ENCODE data around the gene GRIP2.

GRIP2 gene

DNA sequence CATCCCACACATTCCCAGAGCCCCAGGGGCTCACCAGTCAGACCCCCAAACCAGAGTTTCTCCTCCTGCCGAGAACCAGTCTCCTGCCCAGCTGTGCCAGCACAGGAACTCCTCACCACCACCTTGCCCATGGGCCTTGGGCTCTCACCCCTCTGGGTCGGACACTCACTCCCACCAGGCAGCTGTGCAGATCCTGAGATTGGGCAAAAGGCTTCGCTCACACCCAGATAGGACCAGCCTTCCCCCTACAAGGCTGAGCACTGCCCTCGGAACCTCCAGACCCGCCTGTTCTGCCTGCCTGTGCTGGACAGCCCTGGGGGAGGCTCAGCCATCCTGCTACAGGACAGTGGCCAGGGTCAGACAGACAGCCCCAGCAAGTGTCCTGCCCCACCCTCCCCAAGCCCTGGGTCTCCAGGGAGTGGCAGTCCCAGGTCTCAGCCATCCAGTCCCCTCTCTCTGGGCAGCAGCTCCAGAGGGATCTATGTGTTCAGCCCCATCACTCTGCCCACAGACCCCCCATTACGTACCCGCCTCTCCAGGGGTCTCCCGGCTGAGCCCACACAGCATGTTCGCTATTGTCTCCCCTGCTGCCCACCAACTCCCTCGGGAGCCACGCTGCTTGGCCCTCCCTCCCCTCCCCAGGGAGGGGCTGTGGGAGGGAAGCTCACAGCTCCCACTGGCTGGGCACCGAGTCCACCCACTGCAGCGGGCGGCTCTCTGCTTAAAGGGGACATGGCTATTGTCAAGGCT is at the start of gene GRIP2:
Gene GRIP2 (minus strand): TSS at position 601 of the 750 bp plus-strand sequence. CDS start 34 bp downstream, at position 567.
- DNase-seq (ENCODE audit: low read depth in 1 of 2, low spot score in 1 of 2), result no peak

DNA sequence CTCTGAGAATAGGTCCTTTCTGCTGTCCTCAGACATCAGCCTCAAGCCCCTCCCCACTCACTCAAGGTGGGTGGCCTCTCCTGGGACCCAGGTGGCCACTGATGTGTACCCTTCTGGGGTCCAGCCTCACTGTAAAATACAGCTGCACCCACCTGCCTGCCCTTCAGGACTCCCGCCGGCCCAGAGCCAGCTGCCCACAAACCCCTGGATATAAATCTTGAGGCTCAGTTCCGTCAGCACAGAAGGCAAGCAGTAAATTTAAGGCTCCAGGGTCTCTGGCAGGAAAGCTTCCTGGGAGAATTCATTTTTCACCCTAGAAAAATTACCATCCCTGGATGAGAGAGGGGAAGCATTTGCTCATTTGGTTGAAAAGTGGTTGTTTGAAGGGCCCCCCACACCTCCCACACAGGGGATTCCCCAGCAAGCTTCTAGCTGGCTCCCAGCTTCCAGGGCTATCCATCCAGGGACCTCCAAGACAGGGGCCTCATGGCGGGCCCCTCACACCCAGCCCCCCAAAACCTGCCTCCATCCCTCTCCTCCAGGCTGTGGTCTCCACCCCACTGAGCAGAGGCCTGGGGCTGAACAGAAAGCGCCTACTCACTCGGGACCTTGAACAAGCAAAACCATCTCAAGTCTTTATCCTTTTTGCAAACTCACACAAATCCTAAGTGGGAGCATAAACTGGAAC is 48.4 kb upstream of the GRIP2 start:
- no peak for DNase-seq (ENCODE audit: low read depth in 1 of 2, low spot score in 1 of 2)

DNA sequence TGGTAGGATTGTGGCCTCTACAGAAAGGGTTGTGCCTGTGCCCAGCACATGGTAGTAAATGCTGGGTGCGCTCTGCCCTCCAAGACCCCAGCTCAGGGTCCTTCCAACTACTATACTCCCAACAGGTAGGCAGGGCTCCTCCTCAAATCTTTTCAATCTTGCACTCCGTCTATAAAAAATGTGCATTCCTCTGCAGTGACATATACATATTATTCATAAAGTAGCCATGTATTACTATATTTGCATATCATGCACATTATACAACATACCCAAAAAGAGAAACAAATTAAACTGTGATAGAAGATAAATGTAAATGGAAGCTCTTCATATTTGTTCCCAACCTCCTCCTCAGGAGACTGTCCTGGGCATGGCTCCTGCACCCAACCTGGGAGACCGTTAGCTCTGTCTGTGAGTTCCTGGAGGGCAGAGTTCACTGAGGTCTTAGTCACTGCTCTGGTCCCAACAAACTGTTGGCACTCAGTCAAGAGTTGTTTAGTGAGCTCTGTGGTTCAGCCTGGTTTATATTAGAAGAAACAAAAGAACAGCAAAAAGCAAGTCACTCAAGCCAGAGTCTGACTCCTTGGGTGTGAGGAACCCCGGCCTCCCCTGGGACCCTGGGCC is 47.7 kb upstream of the GRIP2 start:
- DNase-seq (ENCODE audit: low read depth in 1 of 2, low spot score in 1 of 2), result no peak

DNA sequence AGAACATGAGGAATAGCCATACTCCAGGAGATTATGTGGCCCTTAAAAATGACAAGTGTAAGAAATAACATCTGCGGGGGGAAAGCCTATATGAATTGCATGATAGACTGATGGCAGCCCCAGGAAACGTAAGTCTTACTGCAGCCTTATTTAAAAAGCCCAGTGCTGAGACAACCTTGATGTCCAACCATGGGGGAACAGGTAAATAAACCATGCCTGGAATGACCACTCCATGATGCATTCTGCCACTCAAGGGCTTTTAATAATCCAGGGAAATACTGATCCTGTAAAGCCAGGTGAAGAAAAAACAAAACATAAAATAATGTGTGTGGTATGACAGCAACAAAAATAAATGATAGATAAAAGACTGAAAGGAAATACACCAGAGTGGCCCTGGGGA is 46.5 kb upstream of the GRIP2 start:
- DNase-seq (ENCODE audit: low read depth in 1 of 2, low spot score in 1 of 2), result no peak

DNA sequence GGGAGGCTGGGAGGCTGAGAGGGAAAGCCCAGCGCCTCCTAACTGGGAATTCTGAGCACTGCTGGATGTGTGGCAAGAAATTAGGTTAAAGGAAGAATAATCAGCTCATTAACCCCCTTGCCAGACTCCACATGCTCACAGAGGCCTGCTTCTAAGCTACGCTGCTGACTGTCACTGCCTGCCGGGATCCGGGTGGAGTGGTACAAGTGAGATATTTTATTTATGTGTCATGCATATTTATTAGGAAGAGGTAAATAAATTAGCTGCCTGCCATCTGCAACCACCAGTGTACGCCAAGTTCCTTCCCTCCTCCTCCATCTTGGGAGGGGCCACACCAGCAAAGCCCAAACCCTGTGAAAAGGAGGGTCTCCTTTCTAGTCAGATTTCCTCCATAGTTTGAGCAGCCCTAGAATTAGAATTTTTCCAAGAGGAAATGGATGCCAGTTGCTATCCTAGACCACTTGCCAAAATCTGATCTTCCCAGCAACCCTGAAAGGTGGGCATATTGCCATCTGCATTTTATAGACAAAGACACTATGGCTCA is 43.5 kb upstream of the GRIP2 start:
- no peak for DNase-seq (ENCODE audit: low read depth in 1 of 2, low spot score in 1 of 2)

DNA sequence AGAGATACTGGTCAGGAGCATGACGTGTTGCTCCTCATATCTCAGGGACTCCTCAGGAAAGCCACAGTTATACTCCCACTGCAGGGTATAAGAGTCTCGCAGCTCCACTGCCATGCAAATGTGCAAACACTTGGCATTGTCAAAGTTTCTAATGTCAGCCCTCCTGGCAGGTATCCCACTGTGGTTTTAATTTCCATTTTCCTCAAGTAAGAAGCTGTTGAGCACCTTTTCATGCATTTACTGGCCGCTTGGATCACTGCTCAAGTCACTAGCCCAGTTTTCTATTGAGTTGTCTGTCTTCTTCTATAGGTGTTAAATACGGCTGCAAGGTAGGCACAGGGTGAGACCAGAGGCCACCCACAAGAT is 41.9 kb upstream of the GRIP2 start:
- no peak for DNase-seq (ENCODE audit: low read depth in 1 of 2, low spot score in 1 of 2)

DNA sequence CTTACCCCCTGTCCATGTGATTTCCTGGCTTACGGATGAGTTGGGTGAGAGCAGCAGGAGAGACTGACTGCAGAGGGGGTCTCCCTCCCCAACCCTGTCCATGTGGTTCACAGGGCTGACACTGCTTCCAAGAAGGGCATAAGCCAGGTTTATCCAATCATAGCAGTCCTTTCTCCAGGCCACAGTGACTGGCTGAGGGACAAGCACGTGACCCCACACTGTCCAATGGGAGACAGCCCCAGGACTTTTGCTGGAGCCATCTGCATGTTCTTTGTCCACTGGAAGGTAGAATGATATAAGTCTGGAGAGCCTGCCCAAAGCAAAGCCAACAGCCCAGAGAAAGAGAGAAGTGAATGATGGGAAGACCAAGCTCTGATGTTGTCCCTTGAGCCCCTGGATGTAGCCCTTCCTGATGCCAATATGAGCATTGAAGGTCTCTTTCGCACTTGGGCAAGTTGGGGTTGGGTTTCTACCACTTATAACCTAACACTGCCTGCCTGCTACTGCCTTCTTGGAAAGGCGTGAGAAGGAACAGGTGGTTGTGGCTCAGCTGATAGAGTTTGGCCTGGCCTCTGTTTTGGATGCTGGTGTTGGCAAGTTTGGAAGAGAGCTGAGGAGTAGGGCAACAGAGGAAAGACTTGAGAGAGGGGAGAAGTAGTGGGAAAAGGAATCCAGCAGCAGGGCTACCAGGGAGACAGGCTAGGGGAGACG is 41.3 kb upstream of the GRIP2 start:
- no peak for DNase-seq (ENCODE audit: low read depth in 1 of 2, low spot score in 1 of 2)

DNA sequence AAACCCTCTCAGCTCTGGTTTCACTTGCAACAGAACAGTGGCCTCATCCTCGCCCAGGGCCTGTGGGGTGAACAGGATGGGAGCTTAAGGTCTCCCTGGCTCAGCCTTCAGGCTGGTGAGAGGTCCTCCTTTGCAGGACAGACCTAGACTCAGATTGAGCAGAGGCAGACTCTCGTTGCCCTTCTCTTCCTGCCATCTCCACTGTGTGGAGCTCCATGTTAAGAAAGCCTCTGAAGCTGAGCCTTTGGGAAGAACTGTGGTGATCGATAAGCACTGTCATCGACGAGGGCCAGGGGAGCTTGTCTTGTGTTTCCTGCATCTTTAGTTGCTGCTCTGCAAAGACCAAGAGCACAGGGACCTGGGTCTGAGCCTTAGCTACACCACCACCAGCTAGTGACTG is 37.8 kb upstream of the GRIP2 start:
- no peak for DNase-seq (ENCODE audit: low read depth in 1 of 2, low spot score in 1 of 2)

DNA sequence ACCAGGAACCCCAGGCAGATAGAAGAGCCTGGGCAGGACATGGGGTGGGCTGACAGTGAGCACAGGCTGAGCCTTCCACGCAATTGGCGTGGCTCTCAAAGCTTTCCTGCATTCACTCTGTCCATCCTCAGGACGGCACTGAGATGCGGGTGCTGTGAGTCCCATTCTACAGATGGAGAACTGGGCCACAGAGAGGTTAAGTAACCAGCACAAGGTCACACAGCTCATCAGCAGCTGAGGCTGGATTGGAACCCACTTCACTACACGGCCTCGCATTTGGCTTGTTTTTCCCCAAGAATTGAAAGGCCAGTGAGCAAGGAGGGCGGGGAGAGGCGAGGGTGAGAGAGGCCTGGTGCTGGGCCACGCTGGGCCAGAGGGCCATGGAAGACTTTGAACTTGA is 36.0 kb upstream of the GRIP2 start:
- no peak for DNase-seq (ENCODE audit: low read depth in 1 of 2, low spot score in 1 of 2)

DNA sequence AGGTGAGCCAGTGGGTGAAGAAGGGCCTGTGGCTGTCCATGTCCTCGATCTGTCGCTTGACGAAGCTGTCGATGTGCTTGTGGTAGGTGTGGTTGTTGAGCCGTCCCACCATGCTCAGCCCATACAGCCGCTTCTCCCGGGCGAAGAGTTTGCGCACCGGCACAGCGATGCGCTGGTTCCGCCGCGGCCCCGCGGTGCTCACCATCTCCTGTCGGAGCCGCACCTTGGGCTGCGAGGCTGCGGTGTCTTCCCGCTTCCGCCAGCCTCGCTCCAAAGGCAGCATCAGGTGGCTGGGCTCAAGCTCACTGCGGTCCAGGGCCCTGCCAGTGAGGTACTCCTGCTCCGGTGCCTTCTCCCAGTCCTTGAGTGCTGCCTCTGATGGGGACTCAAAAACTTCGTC is 34.0 kb upstream of the GRIP2 start:
- no peak for DNase-seq (ENCODE audit: low read depth in 1 of 2, low spot score in 1 of 2)

DNA sequence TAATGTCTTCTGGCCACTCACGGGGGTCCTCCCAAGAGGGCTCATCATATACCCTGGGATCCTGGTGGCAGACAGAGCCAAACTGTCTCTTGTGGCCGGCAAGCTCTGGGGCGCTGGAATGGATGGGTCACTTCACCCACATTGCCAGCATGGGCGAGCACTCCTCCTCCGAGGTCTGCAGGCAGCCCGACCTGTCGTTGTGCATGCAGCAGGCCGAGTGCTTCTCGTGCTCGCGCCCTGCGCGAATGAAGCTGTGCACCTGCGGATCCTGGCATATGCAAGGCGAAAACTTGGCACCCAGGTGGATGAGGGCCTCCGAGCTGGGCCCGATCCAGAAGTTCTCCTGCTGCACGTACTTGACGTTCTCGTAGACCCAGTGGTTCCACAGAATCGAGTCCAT is 33.6 kb upstream of the GRIP2 start:
- no peak for DNase-seq (ENCODE audit: low read depth in 1 of 2, low spot score in 1 of 2)

DNA sequence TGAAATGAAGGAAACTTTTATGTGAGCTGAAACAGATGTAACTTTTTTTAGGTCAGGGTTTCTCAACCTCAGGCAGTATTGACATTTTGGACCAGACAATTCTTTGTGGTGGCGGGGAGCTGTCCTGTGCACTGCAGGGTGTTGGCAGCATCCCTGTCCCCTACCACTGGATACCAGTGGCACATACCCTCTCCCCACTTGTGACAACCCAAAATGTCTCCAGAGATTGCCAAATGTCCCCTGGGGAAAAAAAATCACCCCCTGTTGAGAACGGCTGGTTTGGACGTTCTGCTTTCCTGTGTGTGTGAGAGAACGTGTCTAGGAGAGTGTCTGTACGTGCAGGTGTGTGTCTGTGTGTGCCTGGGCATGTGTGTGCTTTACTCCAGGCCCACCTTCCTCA is 30.7 kb upstream of the GRIP2 start:
- DNase-seq (ENCODE audit: low read depth in 1 of 2, low spot score in 1 of 2), result no peak

DNA sequence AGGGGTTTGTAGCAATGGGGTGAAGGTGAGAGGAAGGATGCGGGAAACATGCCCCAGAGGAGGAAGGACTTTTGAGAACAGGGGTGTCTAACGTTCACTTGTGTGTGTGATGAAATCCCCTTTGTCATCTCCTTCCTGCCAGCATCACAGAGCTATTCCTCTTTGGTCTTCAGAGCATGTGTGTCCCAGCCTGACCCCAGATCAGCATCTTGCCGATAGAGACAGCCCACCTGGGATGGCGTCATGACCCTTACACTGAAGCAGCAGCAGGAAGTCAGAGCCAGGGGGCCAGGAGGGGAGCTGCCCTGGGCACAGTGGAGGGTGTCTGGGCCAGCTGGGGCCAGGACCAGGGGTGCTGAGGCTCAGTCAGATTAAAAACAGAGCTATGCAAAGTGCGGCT is 29.9 kb upstream of the GRIP2 start:
- no peak for DNase-seq (ENCODE audit: low read depth in 1 of 2, low spot score in 1 of 2)

DNA sequence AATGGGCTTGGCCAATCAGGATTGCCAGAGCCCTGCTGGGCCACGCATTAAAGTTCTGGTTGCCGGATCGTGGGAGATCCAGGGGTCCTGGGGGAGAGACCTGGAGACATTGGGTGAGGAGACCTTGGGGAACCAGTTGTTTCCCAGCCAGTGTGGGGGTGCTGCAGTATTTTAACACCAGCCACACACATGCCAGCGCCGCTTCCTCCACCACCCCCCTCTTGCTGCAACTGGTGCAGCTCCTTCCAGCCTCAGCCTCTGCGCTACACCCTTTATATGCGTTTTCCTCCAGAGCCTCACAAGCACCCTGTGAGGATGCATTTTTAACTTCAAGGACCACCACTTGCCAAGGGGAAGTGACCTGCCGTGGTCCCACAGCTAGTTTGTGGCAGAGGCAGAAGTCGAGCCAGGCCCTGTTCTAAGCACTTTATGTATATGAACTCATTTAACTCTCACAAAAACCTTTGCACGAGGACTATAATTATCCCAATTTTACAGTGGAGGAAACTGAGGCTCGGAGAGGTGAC is 29.4 kb upstream of the GRIP2 start:
- no peak for DNase-seq (ENCODE audit: low read depth in 1 of 2, low spot score in 1 of 2)

DNA sequence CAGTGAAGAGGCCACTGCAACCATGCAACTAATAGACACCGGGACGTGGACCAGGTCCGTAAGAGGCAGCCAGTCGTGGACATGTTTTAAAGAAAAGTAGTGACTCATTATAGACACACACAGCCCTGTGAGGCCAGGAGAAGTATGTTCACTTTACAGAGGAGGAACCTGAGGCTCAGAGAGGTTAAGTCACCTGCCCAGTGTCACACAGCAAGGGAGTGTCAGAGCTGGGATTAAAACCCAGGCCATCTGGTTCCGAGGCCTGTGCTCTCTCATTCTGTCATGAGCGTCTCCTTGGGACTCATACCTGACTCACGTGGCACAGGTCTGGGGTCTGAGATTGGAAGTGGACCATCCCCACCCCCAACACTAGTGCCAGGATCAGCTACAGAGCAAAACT is 28.1 kb upstream of the GRIP2 start:
- DNase-seq (ENCODE audit: low read depth in 1 of 2, low spot score in 1 of 2), result no peak

DNA sequence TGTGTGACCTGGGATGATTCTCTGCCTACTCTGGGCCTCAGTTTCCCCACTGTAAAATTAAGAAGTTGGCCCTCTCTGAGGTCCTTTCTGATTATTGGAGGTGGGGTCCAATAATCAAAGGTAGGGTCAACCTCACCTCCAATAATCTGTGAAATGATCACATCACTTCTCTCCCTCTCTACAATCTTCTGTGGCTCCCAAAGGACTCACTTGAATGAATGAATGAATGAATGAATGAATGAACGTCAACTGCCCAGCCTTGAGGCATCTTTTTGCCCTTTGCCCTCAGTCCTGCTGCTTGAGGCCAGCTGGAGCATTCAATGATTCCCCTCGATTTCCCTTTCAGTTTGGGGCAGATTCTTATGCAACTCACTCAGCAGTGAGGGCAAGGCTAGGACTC is 26.7 kb upstream of the GRIP2 start:
- no peak for DNase-seq (ENCODE audit: low read depth in 1 of 2, low spot score in 1 of 2)

DNA sequence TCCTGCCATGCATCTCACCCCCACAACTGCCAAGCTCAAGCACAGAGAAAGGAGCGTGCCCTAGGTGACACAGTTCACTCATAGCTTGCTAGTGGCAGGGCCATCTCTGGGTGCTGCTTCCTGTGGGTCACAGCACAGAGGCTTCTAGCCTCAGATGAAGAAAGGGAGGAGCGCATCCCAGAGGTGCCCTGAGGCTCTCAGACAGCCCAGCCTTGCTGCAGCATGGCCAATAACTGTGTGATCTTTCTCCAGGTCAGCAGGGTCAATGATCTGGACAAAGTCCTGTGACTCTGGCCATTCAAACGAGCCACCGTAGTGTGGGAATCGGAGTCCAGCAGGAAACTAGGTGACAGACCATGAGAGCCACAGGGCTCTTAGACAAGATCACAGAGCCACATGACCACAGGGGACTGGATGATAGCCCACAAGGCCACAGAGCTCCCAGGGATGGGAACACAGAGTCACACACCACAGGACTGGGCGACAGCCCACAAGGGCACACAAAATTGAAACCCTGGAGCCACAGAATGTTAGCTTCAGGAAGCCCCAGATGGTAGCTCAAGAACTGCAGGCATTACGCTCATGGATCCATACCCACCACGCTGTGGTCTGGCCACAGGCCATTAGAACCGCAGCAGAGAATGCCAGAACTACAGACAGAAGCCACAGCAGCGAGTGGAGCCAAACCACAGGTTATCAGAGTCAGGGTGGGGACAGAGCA is 25.9 kb upstream of the GRIP2 start:
- DNase-seq (ENCODE audit: low read depth in 1 of 2, low spot score in 1 of 2), result no peak

DNA sequence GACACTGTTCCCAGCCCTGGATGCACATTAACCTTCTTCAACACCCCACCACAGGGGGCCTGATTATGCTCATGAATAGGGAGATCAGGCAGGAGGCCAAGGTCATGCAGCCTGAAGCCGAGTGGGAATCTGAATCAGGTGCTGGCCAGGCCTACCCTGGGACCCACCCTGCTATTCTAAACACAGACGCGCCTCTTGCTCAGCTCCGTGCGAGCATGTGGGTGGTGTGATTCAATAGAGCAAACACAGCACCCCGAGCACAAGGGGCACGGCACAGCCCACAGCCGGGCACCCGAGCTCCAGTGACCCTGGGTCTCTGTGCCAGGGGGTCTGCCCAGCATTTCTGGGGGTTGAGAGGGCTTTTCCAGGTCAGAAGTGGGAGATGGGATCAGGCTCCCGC is 24.6 kb upstream of the GRIP2 start:
- DNase-seq (ENCODE audit: low read depth in 1 of 2, low spot score in 1 of 2), result no peak

DNA sequence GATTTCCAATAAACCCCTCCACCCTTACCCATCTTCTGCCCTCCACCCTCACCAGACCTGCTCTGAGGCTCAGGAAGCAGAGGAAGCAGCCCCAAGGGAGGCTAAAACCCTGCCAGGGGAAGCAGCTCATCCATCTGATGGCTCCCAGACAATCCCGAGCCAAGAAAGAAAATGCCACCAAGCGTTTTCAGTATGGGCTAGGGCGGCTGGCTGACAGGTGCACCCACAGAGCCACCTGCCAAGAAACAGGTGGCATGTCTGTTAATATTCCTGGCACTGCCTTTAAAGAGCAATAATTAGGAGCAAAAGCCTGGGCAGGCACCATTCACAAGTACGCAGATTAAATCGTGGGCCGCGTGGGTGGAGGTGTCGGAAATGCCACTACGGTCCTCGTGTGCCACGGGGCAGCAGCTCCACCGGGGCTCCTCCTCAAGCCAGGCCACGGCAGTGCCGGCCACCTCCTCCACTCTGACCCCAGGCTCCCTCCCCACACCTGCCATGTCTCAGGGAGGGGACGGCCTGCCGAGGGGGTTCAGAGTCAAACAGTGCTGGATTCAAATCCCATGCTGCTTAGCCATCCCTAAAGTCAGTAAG is 23.9 kb upstream of the GRIP2 start:
- no peak for DNase-seq (ENCODE audit: low read depth in 1 of 2, low spot score in 1 of 2)

DNA sequence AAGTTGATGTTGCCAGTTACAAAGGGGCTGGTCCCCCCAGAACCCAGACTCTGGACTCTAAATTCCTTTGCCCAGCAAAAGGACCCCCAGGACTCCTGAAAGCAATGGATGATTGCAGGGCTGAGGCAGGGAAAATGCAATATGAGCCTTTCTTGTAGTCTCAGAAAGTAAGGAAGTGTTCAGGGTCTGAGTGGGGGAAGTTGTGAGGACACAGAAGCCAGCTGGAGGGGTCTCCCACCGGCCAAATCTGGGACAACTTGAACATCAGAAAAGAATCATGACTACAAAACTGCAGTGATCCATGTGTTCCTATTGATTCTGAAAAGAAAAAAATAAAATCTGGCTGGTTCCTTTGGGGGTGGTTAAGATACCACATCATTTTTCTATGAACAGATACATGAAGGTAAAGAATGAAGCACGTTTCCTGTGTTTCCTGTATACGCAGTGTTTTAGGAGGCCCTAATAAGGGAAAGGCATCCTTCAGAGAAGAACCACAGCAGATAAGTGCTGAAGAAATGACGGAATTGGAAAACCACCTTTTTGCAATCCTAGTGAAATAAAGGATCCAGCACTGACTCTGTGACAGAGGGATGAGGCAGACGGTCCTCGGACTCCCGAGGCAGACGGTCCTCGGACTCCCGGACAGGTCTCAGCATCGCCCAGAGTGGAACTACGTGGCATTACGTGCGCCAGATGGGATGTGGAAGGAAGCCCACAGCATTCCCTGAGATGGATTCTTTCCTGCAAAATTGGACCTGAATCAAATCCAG is 22.2 kb upstream of the GRIP2 start:
- DNase-seq (ENCODE audit: low read depth in 1 of 2, low spot score in 1 of 2), result no peak

Measured in activated T-helper 1 cell treated with anti-CD3 and anti-CD28 coated beads, Interleukin-2, amount 50 U/mL, for 16 hours (primary cell).